GM12874 (cell line): ENCODE measurements around the gene GMDS.

ENCODE experiments used
- TF ChIP-seq, protein P1 (sequence below): IDR thresholded peaks from 2 replicates; pipeline ENCODE4 v1.5.1; 2011; ENCODE audit warnings: low read depth, mild to moderate bottlenecking, control low read depth, low read length, moderate library complexity; ENCODE audit not compliant: insufficient read depth

Gene GMDS

DNA sequence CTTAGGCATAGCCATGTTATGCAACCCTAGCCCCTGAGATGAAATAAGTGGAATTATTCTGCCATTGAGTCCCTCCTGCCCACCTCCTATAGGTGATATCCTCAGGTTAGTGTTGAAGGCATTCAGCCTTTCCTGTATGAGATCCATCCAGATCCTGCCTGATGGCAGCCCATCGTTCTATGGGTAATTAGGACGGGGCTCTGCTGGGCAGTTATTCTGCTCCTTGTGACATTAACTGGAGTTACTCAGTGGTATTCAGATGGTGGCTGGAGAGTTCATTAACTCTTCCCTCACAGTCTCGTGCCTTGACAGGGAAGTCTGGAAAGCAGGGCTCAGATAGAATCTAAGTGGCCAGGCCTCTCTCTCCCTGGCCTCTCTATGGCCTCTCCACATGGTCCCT lies 9.3 kb upstream of the GMDS start:
- TF ChIP-seq, protein P1, sequence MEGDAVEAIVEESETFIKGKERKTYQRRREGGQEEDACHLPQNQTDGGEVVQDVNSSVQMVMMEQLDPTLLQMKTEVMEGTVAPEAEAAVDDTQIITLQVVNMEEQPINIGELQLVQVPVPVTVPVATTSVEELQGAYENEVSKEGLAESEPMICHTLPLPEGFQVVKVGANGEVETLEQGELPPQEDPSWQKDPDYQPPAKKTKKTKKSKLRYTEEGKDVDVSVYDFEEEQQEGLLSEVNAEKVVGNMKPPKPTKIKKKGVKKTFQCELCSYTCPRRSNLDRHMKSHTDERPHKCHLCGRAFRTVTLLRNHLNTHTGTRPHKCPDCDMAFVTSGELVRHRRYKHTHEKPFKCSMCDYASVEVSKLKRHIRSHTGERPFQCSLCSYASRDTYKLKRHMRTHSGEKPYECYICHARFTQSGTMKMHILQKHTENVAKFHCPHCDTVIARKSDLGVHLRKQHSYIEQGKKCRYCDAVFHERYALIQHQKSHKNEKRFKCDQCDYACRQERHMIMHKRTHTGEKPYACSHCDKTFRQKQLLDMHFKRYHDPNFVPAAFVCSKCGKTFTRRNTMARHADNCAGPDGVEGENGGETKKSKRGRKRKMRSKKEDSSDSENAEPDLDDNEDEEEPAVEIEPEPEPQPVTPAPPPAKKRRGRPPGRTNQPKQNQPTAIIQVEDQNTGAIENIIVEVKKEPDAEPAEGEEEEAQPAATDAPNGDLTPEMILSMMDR = no peak

DNA sequence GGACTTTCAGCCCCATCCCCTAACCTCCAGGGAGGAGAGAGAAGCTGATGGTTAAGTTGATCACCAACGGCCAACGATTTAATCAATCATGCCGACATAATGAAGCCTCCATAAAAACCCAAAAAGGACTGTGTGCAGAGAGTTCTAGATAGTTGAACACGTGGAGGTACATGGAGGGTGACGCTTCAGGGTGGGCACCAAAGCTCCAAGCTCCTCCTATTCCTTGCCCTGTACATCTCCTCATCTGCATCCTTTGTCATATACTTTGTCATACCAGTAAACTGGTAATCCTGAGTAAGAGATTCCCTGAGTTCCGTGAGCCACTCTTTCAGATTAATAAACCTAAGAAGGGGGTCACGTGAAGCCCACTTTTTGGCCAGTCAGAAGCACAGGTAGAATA lies 3.7 kb upstream of the GMDS start:
- TF ChIP-seq, protein P1 = no peak

DNA sequence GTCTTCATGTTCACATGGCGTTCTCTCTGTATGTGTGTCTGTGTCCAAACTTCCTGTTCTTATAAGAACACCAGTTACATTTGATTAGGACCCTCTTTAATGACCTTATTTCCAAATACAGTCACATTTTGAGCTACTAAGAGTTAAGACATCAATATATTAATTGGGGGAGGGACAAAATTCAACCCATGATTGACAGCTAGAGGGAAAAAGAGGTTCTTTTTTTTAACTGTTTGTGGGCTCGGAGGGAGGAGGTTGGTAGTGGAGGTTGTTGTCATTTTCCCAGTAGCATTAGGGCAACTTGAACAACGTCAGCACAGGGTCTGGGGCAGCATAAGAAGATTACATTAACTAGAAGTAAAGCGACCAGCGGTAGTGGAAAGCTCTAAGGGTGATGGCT lies 2.3 kb upstream of the GMDS start:
- TF ChIP-seq, protein P1 = no peak

DNA sequence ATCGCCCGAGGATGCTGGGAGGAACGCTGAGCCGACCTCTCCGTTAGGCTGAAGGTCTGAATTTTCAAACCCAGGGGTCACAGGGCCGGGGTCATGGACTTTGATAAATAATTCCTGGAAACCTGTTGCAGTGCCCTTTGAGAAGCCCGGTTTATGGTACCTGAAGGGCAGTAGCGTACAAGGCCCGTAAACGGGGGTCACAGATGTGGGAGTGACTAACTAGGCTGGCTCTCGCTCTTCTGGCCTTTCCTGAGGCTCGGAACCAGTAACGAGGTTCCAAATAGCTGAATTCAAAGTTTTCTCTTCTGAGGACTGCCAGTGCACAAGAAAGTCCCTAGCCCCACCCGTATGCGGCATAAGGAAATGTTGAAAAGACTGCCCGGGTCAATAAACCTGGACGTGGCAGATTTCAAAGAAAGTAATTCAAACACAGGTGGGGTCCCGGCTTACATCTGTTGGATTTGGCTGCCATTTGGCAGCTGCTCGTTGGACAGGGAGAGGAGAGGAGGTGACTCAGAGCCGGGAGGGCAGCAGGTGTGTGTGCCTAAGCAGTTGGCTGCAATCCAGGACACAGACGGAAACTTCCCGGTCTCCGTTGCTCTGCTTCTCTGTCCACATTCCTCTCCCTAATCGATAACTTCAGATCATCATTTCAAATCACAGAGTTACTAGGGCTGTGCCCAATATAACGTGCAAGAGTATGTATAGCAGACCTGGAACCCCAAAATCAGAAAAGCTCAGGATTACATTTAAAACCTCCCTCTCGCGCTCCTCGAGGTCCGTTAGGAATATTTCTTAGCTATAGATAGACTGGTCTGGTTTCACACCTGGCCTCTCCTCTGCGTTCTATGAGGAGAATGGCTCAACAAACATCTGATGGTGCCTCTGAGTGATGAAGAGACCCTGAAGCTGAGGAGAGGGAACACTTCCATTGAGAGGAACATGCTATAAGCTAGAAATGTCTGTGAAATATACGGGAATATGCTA lies 765 bp upstream of the GMDS start:
- TF ChIP-seq, protein P1 = no peak

DNA sequence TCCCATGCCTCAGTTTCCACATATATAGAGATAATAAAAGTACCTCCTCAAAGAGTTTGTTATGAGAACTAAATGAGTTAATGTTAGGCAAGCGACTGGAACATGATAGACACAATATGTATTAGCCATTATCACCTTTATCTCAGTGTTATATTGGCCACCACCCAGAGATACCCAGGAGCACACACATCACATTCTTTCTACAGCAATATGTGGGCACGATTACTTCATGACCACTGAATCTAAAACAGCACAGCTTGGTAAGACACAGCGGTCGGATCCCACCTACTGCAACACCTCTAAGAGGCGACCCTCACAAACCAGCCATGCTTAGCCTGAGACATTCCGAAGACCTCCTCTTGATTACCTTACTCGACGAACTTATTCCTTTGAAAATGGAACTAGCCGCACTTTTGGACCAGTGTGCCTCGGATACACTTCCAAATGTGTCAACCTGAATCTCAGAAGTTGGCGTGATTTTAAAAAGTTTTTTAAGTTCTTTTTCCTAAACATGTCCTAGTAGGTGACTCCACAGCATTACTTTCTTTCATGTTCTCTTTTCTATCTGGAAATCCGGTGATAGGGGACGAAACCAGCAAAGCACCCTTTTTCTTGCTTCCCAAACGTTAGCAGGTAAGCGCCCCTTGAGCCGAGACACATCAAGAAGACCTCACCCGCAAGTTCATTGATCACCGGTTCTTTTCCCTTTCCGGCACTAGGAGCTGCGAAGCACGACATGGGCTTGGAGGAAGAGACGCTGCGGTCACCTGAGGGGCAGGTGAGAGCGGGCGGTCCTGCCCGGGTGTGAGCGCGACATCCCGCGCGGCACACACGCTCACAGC lies 923 bp downstream of the GMDS start:
- TF ChIP-seq, protein P1 = no peak

DNA sequence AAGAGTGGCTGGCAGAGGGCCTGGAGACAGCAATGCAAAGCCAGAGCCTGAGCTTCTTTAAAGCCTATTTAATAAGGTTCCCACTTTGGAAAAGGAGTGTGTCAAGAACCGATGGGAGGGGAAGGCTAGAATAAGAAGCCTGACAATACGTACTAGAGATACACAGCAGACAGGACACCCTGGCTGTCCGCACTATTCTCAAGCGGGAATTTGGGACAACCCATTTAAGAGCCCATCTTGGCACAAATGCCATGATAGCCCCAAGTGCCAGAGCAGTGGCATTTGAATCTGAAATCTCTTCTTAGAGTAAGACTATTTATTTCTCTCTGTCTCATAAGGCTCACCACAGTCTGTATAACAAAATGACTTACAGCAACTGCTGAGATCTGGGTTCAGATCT lies 3.1 kb downstream of the GMDS start:
- TF ChIP-seq, protein P1 = no peak

DNA sequence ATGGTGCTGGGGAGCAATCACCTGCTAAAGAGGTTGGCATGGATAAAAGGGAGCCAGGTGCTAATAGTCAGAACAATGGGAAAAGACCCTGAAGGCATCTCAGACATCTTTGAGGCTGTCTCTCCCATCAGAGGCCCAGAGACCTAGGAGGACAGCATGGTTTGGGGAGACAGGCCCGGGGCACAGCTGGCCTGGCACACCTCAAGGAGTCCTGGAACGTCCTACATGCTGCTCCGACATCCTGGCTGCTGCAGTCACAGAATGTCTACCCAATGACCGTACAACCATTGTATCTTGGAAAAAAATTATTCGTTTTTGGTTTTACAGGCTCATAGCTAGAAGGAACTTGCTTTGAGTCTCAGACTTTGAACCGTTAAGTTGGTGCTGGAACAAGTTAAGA lies 4.4 kb downstream of the GMDS start:
- TF ChIP-seq, protein P1 = no peak
